Kidney epithelial cell (primary cell): ENCODE measurements around the gene FA2H. TPM values are rescaled to one million over a fixed set of nuclear protein-coding genes. Genes with fewer than 3 reads are reported as not detected.
"Not testable (repeated sequence)": the region's sequence is repeated elsewhere in the genome, so short reads cannot be mapped to it uniquely, and the experiment has no call there.

Experiments
- DNase-seq: peaks from one replicate; pipeline ENCODE4 v3.0.0-alpha.2; 2010; ENCODE audit warnings: low read depth
- H3K27me3 ChIP-seq: 2 replicates; pipeline ENCODE4 v1.6.0; 2011; ENCODE audit warnings: low read length; ENCODE audit not compliant: control insufficient read depth, insufficient read depth
- H3K36me3 ChIP-seq: 2 replicates; pipeline ENCODE4 v1.5.1; 2011; ENCODE audit warnings: low read length; ENCODE audit not compliant: control insufficient read depth, insufficient read depth
- H3K4me3 ChIP-seq: 2 replicates; pipeline ENCODE4 v1.5.1; 2011; ENCODE audit warnings: low read depth, mild to moderate bottlenecking, control low read depth, low read length
- total RNA-seq: library from RNA; depleted of rRNA; stranded (reverse); fragments of >200 nt; gene quantifications from 2 replicates; pipeline ENCODE4 v1.2.3, GENCODE V29; 2015
- TF ChIP-seq, protein P1 (sequence below): IDR thresholded peaks from 2 replicates; pipeline ENCODE4 v1.5.1; 2011; ENCODE audit warnings: mild to moderate bottlenecking, moderate library complexity, low read length, control low read depth, inconsistent platforms; ENCODE audit not compliant: insufficient read depth, poor library complexity, severe bottlenecking

Gene FA2H
- total RNA-seq, 1 donor from 2014 or later = 12.4 TPM

GRCh38 chr16:74723256-74723655 lies 51.4 kb downstream of the FA2H start:
- TF ChIP-seq, protein P1, sequence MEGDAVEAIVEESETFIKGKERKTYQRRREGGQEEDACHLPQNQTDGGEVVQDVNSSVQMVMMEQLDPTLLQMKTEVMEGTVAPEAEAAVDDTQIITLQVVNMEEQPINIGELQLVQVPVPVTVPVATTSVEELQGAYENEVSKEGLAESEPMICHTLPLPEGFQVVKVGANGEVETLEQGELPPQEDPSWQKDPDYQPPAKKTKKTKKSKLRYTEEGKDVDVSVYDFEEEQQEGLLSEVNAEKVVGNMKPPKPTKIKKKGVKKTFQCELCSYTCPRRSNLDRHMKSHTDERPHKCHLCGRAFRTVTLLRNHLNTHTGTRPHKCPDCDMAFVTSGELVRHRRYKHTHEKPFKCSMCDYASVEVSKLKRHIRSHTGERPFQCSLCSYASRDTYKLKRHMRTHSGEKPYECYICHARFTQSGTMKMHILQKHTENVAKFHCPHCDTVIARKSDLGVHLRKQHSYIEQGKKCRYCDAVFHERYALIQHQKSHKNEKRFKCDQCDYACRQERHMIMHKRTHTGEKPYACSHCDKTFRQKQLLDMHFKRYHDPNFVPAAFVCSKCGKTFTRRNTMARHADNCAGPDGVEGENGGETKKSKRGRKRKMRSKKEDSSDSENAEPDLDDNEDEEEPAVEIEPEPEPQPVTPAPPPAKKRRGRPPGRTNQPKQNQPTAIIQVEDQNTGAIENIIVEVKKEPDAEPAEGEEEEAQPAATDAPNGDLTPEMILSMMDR = no peak
- Histone ChIP-seq H3K4me3 (no peak overlapping the region), H3K36me3 (no peaks in the 10 kb centered on the region), H3K27me3 (no peaks in the 10 kb centered on the region)
- DNase-seq = no peak

- not testable (repeated sequence) for H3K36me3 ChIP-seq, DNase-seq, H3K4me3 ChIP-seq, H3K27me3 ChIP-seq
These were observed 52.5 kb downstream of the FA2H start for GRCh38 chr16:74722156-74722555.

- H3K4me3 ChIP-seq = no peak overlapping the region
- H3K36me3 ChIP-seq = no peaks in the 10 kb centered on the region
- H3K27me3 ChIP-seq = no peaks in the 10 kb centered on the region
- TF ChIP-seq, protein P1 = no peak
- DNase-seq = no peak
These were observed 52.9 kb downstream of the FA2H start for GRCh38 chr16:74721716-74722115.

DNA sequence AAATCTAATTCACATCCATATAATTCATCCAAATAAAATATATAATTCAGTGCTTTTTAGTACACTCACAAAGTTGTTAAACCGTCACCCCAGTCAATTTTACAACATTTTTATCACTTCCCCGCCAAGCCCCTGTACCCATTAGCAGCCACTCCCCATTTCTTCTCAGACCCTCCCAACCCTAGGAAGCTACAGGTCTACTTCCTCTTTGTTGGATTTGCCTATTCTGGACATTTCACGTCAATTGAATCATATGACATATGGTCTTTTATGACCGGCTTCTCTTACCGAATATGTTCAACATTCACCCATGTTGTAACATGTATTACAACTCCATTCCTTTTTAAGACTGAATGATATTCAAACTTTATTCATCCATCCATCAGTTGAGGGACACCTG lies 54.0 kb downstream of the FA2H start:
- DNase-seq = no peak
- Histone ChIP-seq H3K4me3 (no peak overlapping the region), H3K36me3 (no peaks in the 10 kb centered on the region), H3K27me3 (no peaks in the 10 kb centered on the region)
- TF ChIP-seq, protein P1 = no peak

DNA sequence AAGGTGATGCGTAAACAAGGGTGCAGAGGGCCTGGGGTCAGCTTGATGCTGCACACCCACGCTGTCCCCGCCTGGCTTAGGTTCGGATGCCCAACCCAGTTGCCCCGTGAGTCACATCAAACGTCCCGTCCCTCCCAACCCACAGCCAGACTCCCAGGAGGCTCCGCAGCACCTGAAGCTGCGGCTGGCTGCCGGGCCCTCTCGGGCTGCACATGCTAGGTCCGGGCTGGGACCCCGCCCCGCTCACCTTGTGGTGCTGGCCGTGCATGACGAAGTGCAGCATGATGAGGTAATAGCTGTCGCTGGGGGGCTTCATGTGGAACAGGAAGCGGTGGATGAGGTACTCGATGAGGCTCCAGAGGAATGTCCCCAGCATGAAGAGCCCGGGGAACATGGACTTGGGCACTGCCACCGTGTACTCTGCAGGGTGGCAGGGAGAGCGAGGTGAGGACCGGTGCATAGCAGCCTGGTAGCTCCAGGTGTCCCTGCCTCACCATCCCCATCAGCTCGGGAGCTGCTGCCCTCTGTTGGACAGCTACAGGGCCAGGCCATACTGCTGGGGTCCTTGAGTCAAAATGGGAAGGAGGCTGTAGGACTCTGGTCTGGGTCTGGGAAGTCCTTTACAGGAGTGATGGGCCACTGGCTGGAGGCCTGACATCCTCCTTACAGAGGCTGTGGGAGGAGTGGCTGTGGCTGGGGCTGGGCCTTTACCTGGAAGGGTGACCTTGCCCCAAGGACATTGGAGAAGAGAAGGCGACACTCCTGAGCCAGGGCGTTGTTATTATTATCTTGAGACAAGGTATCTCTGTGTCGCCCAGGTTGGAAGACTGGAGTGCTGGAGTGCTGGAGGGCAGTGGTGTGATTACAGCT lies 55.6 kb downstream of the FA2H start:
- TF ChIP-seq, protein P1 = no peak
- no peak for DNase-seq
- Histone ChIP-seq H3K27me3 (no peaks in the 10 kb centered on the region), H3K4me3 (no peak overlapping the region), H3K36me3 (no peaks in the 10 kb centered on the region)

DNA sequence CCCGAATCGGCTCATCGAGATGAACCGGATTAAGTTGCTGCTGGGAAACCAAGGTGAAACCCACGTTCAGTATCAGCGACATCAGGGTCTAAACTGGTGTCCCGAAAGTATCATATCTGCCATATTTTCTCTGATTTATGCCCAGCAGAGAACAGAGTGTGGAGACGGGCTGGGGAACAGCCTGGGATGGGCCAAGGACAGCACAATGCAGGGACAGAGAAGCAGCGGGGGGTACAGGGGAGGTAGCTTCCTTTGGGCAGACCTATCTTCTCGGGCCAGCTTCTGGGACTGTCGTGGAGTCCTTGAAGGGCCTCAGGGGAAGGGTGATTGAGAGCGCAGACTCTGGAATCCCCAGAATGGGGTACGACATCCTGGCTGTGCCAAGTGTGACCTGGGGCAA lies 56.5 kb downstream of the FA2H start:
- no peaks in the 10 kb centered on the region for H3K27me3 ChIP-seq
- no peak for DNase-seq
- no peaks in the 10 kb centered on the region for H3K36me3 ChIP-seq
- TF ChIP-seq, protein P1 = no peak
- H3K4me3 ChIP-seq = no peak overlapping the region
